GM19240 (cell line): ENCODE measurements around the gene ZNF629.
A peak's percentile ranks its signal among the peaks of the same experiment; 100 is the strongest.

Experiments
- DNase-seq: peaks from one replicate; pipeline ENCODE4 v3.0.0; 2011; ENCODE audit warnings: low spot score; ENCODE audit not compliant: insufficient read length

ZNF629 gene

DNA sequence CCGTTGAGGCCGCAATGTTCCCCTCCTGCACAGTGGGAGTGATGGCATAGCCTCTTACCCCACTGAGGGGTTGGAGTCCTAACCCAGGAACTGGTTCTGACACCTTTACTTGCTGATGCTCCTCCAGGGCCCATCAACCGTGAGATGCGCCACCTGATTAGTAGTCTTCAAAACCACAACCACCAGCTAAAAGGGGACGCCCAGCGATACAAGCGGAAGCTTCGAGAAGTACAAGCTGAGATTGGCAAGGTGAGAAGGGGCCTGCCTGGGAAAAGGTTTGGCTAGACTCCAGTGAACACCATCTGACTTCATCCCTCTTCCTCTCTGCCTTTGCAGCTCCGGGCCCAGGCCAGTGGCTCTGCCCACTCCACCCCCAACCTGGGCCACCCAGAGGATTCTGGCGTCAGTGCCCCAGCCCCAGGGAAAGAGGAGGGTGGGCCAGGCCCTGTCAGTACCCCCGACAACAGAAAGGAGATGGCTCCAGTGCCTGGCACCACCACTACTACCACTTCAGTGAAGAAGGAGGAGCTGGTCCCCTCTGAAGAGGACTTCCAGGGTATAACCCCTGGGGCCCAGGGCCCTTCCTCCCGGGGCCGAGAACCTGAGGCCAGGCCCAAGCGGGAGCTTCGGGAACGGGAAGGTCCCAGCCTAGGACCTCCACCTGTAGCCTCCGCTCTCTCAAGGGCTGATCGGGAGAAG lies 19.1 kb downstream of the ZNF629 start:
- no peak for DNase-seq

DNA sequence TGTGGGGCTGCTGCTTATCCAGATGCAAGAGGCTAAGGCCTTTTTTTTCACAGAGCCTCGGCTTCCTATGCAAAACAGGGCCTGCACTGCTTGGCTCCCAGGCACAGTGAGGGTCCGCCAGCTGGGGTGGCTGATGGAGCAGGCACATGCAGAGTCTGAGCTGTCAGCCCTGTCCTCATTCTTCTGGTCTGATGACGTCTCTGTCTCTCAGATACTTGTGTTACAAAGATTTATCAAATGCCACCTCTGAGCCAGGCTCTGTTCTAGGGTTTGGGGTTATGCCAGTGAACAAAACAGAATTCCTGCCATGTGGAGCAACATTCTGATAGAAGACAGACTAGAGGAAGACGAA lies 20.1 kb downstream of the ZNF629 start:
- DNase-seq, result no peak

GRCh38 chr16:30766206-30766932 lies 20.6 kb downstream of the ZNF629 start:
- no peak for DNase-seq

- no peak for DNase-seq
These were observed 22.1 kb downstream of the ZNF629 start for GRCh38 chr16:30764816-30765465.

GRCh38 chr16:30764086-30764485 lies 22.9 kb downstream of the ZNF629 start:
- DNase-seq, result no peak

GRCh38 chr16:30762991-30763725 lies 23.8 kb downstream of the ZNF629 start:
- no peak for DNase-seq

GRCh38 chr16:30761928-30762902 lies 24.8 kb downstream of the ZNF629 start, which contains the start of the genes CFAP119 and RNF40:
TSS of gene CFAP119 (minus strand) at chr16:30762062. CDS start at chr16:30761748, 314 bp downstream.
TSS of gene RNF40 (plus strand) at chr16:30762322. CDS start at chr16:30762546, 224 bp downstream.
- DNase-seq, result peak; percentile 98

DNA sequence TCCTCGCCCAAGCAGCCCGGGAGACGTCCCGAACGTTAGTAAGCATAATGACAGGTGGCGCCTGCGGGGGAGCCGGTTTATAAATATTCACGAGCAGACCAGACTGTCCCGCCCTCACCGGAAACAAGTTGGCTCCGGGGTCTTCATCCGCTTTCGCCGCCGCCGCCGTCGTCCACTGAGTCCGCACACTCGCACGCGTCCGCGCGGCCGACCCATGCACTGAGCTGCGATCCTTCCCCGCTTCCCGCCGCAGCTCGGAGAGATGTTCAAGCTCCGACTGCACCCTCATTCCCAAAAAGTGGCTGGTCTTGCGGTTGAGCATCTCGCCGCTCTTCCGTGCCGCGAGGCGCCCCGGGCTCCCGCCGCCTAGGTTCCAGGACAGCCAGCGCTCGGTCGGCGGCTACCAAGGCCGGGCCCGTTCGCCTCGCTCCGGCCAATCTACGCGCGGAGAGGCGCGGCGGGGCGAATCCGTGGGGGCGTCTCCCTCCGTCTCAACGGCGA lies 25.5 kb downstream of the ZNF629 start:
- DNase-seq, result peak; percentile 36

- DNase-seq, result no peak
These were observed 26.2 kb downstream of the ZNF629 start for GRCh38 chr16:30760577-30761426.

DNA sequence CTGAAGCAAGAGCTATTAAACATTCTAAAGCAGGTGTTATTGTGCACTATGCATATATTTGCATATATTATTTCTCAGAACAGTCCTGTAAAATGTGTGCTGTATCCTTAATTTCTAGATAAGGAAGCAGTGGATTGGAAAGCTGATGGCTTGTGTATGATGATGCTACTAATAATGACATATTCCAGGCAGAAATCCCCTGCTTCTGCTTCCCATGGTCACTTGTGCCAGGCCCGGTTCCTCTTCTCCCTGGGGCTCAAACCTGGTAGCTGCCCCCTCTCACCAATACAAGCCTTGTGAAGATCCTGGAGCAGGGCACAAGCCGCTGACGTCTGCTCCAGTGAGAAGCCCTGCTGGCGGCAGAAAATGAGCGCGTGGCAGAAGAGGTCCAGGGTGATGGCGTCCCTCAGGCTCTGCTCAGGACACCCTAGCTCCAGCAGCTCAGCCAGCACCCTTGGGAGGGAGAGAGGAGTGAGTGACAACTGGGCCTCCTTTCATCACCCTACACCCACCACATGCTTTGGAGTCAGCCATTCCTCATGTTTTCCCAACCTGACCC lies 26.9 kb downstream of the ZNF629 start:
- DNase-seq, result no peak

- DNase-seq, result no peak
These were observed 28.0 kb downstream of the ZNF629 start for GRCh38 chr16:30758988-30759491.

DNA sequence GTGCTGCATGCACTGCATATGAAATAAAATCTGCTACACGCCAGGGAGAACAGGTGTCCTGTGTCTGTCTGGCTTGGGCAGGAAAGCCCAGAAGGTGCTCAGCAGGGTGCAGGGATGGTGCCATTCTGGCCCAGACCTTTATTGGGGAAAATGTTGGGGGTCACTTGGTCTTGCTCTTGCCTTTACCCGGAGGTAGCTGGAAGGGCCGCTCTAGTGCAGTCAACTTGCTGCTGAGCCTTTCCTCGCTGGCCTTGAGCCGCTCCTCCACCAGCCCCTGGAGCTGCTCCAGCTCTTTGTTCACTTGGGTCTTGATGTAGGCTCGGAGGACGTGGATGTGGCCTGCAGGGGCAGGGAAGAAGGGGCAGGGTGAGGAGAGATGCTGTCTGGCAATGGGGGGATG lies 29.7 kb downstream of the ZNF629 start:
- DNase-seq, result no peak

DNA sequence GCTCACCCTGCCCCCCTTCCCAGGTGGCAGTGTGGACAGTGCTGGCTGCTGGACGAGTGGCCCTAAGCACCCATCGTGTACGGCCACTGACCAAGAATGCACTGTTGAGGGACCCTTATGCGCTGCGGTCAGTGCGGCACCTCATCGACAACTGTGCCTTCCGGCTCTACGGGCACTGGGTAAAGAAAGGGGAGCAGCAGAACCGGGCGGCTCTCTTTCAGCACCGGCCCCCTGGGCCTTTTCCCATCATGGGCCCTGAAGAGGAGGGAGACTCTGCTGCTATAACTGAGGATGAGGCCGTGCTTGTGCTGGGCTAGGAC lies 30.3 kb downstream of the ZNF629 start:
- no peak for DNase-seq

DNA sequence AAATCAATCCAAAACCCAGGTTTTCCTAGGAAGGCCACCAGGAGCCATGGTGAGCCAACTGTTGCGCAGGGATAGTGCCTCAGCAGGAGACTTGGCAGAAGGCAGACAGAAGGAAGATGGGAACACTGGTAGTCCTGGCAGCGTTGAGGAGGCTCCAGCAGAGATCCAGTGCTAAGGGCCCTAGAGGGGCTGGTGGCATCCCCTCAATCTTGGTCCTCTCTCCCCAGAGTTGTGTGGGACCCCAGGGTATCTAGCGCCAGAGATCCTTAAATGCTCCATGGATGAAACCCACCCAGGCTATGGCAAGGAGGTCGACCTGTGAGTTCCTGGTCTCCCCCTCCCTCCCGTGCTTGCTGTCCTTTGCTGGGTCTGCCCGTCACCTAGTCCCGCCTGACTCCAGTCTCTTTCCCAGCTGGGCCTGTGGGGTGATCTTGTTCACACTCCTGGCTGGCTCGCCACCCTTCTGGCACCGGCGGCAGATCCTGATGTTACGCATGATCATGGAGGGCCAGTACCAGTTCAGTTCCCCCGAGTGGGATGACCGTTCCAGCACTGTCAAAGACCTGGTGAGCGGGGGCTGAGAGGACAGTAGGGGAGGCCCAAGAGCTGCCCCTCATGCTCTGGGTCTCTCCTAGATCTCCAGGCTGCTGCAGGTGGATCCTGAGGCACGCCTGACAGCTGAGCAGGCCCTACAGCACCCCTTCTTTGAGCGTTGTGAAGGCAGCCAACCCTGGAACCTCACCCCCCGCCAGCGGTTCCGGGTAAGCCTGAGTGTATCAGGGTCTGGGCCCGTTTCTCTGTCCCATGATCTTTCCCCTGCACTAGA lies 30.8 kb downstream of the ZNF629 start:
- DNase-seq, result no peak

- no peak for DNase-seq
These were observed 33.4 kb downstream of the ZNF629 start for GRCh38 chr16:30753596-30753995.

GRCh38 chr16:30750876-30751465 lies 36.0 kb downstream of the ZNF629 start:
- no peak for DNase-seq

- DNase-seq, result no peak
These were observed 36.8 kb downstream of the ZNF629 start for GRCh38 chr16:30750201-30750600.
